Right hindlimb (tissue), 1 donor: ENCODE measurements around the gene ACAP2.

Experiments used
- DNase-seq: peaks from one replicate; pipeline ENCODE4 v3.0.0-alpha.2; 2018

ACAP2 gene

GRCh38 chr3:195285372-195285771, 157.4 kb downstream of the ACAP2 start:
- DNase-seq: no peak

DNA sequence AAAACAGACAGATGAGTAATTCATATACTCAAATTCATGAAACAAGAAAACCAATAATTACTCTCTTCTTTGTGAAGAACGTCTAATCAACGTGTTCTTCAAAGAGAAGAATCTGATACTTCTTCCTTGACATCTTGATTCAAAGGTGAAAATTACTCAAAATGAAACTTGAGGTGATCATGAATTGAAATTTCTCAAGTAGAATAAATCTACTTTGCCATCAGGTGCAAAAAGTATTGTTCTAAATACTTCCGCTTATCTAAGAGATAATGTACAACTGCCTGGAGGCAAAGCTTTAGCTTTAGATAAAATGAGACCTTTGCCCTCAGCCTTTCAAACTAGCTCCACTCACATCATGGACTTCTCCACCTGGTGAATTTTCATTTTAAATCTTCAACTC, 158.0 kb downstream of the ACAP2 start:
- no peak for DNase-seq

DNA sequence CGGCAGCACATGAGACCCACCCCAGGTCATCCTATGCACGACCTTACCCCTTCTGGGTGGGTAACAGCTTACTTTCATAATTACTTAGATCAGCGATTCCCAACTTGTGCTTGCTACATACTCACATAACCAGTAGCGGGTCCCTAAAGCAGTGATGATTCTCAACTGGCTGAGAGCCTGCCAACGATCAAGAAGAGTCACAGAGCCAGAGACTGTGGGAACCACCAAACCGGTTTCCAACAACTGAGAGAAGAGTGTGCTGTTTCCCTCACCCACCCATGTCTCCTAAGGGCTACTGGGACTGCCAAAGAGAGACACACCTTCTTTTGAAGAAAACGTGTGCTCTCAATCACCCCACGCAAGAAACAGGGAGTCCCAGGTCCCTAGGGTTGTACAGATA, 159.9 kb downstream of the ACAP2 start:
- no peak for DNase-seq

DNA sequence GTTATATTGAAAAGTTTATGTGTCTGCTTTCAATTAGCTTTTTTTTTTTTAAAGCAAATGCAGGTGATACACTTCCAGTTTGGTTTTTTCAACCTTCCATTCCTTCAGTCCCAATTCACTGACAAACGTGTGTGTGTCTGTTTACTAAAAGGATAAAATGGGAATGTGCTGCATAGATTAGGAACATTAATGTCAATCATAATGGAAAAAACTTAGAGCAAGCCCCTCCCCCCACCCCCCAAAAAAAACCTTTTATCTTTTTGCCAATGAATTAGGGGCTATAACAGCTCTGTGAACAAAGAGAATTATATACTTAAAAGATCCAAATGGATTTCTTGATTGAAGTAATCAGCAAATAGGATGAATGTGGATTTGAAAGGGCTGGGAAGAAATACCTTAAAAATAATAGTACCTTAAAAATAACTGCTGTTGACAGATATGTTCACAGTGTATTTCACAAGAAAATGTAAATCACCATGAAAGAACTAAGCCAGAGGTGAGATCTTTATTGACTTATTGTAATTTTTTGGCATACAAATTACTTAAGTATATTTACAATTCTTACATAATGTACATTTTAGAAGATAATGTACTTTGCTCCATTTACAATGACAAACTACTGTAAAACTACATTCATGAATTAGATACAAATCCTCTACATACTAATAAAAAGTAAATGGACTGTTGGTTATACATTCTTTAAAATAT, 168.4 kb downstream of the ACAP2 start:
- DNase-seq: no peak

GRCh38 chr3:195271410-195272243, 171.2 kb downstream of the ACAP2 start:
- peak; percentile 94 for DNase-seq

- peak; percentile 95 for DNase-seq
Observed at GRCh38 chr3:195270817-195271409, 171.9 kb downstream of the ACAP2 start, which contains the start of gene XXYLT1. Gene XXYLT1, minus strand, starts transcription at chr3:195271159. Its CDS starts 101 bp downstream, at chr3:195271058.

DNA sequence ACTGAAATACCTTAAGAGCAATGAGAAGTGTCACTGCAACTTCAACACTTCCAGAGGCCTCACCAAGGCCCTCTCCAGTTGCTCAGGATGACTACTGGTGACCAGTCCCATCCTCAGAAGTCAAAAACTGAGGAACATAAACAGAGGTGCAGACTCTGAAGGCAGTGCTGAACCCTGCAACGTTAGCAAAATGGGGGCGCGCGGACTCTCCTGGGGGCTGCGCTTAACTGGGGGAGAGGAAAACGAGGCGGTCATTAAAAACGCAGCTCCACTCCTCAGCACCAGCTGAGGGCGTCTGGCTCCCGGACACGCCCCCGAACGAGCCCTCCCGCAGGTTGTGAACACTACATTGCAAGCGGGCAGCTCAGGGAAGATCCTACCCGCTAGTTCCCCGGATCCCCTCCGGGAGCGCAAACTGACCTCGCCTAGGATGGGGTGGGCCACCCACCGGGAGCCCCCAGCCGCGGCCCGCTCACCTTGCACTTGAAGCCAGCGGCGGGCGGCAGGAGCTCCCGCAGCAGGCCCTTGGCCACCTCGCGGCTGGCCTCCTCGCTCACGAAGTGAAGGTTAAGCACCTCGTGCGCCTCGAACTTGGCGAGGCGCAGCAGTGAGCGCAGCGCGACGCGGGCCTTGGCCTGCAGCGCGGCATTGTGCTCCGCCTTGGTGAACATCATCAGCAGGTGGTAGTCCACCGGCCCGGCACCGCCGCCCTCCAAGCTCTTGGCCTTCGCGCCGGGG, 172.6 kb downstream of the ACAP2 start:
- DNase-seq: peak; percentile 54

- no peak for DNase-seq
Observed at GRCh38 chr3:195269375-195270078, 173.3 kb downstream of the ACAP2 start.

- DNase-seq: no peak
Observed at GRCh38 chr3:195268576-195269309, 174.1 kb downstream of the ACAP2 start.

DNA sequence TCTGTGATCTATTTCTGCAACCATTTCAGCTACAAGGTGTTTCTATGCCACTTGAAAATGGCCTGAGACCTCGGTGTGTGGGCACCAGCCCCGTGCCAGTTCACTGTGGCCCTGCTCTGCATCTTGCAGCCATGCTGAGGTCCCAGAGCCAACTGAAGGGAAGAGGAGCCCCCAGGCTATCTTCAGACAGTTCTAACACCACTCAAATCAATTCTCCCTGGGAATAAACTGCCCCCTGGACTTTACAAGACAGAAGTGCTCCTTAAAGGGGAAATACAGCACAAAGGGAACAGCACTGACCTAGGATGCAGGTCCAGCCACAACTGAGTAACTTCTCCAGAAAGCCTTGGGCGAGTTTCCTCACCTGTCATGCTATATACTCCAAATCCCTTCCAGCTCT, 175.7 kb downstream of the ACAP2 start:
- DNase-seq: no peak

GRCh38 chr3:195266428-195266827, 176.4 kb downstream of the ACAP2 start:
- no peak for DNase-seq

GRCh38 chr3:195265363-195265976, 177.3 kb downstream of the ACAP2 start:
- DNase-seq: no peak

DNA sequence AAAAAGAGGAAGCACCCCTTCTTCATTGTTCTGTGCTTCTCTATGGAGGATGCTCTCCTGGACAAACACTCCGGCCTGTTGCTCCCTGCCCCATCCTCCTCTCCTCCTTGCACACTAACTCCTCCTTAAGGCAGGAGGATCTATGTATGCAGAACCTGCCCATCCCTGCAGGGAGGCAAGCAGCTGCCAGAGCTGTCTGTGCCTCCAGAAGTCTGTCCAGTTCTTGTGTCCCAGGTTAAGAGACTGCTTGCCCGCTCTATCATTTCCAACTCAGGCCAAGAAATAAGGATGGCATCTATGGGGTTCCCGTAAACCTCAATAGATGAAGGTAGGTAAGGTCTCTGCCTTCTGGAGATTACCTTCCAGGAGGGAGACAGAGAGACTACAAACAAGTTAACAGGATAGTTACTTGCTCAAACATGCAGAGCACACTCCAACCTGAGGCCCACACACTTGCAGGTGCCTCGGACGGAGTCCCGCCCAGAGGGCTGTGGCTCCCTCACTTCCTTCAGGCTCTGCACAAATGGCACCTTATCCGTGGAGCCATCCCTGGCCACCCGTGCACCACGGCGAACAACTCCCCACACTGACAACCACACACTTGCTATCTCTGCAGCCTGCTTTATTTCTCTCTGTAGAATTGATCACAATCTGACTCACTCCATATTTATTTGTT, 178.8 kb downstream of the ACAP2 start:
- no peak for DNase-seq

GRCh38 chr3:195263193-195263924, 179.5 kb downstream of the ACAP2 start:
- no peak for DNase-seq

GRCh38 chr3:195261925-195262324, 180.9 kb downstream of the ACAP2 start:
- DNase-seq: no peak

GRCh38 chr3:195260280-195260905, 182.4 kb downstream of the ACAP2 start:
- no peak for DNase-seq

DNA sequence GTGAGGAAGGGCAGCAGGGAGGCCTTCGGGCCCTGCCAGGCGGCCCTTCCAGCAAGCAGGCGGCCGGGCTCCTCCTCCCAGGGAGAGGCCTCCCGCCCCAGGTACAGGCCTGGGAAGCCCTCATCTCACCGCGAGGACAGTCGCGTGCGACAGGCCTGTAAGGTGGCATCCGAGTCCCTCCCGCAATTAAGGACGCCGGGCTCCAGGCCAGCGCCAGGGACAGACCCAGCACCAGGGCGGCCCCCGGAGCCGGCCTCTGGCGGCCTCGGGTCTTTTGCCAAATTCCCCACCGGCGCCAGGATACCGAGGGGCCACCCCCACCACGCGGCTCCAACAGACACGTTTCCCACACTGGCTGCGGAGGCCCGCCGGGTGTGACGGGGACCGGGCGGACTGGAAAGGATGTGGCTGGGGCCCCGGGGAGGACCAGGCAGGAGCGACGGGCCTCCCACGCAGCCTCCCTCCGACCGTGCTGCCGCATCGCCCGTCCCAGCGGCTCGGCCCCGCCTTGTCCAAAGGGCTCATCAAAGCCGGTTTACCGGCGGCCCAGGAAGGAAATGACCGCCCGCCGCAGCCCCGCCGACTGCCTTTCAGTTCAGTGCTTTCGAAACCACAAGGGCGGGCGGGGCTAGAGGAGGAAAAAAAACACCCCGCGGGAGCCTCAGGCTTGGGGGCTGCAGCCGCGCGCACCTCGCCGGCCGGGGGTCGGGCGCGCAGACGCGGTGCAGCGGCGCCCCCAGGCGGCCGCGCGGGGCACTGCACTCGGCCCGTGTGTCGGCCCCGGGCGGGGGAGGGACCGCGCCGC, 183.1 kb downstream of the ACAP2 start:
- peak; percentile 96 for DNase-seq

DNA sequence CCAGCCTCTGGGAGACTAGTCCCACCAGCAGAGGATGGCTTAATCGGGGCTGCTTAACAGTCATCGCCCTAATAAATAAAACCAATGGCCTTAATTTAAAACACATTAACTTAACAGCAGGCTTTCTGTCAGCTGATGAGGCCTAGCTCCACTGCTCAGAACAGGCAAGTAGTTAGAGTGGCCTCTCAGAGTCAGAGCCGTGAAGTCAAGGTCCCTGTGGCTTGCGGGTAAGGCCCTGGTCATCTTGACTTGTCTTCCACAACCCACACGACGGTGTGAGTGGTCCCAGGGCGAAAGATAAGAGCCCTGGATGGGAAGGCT, 183.7 kb downstream of the ACAP2 start:
- no peak for DNase-seq
